Measurements from ENCODE around the gene LTK.

Gene LTK

DNA sequence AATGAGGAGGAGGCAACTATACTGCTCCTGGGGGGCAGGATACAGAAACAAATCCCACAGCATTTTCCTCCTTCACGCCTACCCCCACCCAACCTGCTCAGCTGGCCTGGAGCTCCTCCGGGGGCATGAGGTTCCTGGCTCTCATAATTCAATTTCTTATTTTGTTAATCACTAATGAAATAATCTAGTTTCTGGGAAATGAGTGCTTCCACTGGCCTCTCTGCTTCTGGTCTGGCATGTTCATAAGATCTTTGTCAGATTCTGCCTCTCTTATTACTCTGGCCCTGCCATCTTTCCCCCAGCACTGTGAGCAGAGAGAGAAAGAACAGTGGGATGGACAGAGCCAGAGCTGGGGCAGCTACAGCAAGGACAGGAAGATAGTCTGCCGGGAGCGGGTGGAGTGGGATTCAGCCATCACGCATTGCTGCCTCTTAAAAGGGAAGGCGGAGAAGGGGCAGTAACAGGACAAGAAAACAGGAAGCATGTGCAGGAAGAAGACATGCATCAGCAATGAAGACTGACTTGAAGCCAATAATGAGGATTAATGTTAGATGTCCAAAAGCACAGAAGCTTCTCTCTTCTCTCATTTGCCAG is 16.8 kb upstream of the LTK start:
- DNase-seq (ENCODE audit: low read depth) = no peak

DNA sequence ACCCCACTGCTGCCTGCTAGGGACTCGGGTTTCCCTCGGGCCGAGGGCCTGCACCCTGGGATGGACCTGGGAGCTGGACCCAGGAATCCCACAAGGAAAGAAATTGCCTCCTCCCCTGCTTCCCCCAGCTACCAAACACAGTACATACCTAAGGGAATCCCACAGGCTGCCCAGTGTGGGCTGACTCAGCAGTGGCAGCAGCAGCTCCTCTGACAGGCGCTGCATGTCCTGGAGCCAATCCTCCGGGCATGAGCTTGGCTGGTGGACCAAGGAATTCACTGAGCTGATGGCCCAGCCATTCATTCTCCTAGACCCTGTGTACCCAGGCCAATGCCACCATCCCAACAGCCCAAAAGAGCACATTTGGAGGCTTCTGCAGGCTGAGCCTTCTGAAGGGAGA is 9.5 kb upstream of the LTK start:
- no peak for DNase-seq (ENCODE audit: low read depth)

DNA sequence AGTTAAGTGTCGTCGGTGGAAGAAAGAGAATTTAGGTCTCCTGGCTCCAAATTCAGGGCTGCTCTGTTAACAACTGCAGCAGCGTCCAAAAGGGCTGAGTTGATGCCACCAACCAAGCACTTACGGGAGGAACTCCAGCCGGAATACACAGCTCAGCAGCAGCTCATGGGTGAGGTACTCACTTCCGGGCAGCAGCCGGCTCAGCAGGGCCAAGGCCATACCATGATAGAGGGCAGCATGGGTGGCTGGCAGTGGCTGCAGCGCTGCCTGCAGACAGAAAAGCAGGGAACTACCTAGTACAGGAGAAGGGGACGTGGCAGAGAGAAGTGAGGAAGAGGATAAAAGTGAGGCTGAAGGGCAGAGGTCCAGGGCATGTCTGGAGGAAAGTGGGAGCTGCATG is 8.0 kb upstream of the LTK start:
- no peak for DNase-seq (ENCODE audit: low read depth)

GRCh38 chr15:41520636-41521035 is 7.0 kb upstream of the LTK start:
- DNase-seq (ENCODE audit: low read depth) = no peak

DNA sequence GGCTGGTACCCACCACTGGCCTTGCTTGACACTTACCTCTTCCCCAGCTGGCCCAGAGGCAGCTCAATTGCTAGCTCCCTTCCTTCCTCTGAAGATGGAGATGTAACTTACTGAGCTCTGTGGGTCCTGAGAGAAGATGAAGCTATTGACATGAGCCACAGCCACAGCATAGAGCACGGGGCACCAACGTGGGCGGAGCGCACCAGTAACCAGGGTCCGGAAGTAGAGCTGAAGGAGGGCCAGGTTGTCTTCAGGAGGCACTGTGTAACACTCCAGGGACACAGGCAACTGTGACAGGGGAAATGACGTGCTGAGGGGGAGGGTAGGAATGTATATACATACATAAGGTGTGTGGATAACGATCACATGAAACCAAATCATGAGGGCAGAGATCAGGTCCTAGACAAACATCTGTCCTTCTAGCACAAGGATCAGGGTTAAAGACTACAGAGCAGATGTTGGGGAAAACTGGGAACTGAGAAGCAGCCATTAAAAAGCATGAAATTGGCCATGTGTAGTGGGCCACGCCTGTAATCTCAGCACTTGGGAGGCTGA is 4.3 kb upstream of the LTK start:
- no peak for DNase-seq (ENCODE audit: low read depth)

DNA sequence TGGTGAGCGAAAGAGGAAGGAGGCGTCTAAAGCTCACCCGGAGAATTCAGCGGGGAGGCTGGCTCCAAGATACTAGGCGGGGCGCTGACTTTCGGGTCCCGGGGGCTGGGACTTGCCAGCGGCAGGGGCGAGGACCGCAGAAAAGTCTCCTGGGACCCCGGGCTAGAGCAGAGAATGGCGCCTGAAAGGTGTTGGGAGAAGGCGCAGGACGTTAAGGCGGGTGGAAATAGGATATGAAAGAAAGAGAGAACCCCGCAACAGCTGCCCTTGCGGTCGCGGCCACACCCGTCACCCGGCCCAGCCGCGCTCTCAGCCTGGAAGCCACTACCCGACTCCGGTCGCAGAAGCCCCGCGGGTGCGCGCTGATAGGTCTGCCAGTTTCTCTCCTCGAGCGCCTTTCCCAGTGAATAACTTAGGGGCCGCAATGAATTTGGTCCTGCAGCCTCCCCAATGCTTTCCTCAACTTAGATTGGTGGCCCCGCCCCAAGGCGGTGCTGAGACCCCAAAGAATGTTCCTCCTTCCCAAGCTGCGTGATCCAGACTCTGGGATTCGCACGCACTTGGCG is 604 bp downstream of the LTK start:
- DNase-seq (ENCODE audit: low read depth) = no peak

GRCh38 chr15:41512512-41512939 is 1.1 kb downstream of the LTK start:
- DNase-seq (ENCODE audit: low read depth) = no peak

DNA sequence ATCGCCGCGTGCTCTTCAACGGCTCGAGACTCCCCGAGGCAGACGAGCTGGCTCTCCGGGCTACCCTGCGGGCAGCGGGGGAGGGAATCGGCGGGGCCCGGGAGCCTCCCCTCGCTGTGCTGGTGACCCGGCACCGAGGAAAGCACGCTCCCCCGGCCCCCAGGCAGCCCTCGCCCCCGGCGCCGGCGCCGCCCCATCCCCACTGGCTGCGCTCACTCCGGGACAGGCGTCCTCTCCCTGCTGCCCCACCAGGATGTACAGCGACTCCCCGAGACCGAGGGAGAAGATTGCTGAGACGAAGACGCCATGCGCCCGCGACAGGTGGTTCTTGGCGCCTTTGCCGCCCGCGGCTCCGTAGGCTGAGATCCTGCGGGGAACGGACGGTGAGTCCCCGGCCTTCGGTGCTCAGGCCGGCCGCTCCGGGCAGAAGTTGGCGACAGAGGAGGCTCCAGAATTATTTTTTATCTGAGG is 1.7 kb downstream of the LTK start:
- DNase-seq (ENCODE audit: low read depth) = no peak

DNA sequence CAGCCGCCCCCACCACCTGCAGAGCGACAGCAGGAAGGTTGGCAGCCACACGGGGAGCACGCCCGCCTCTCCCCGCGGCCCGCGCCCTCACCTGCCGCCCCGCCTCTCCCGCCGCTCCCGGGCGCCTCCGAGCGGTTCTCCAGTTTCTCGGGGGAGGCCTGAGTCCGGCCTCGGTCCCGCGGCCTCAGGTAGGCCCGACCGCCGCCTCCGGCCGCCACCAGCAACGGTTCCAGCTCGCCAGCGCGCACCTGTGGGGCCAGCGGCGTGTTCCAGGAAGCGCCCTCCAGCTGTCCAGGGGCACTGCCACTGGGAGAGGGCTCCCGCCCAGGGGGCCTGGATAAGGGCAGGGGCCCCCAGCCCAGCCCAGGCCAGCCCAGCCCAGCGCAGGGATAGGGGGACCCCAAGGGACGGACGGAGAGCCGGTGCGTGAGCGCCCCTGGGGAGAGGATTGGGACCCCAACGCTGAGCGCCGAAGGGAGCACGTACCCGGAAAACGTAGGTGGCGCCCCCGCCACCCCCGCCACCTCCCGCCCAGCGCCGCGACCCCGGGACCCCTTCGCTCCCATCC is 2.2 kb downstream of the LTK start:
- no peak for DNase-seq (ENCODE audit: low read depth)

GRCh38 chr15:41510728-41511127 is 2.9 kb downstream of the LTK start:
- no peak for DNase-seq (ENCODE audit: low read depth)

- no peak for DNase-seq (ENCODE audit: low read depth)
Observed at GRCh38 chr15:41507820-41508290, 5.8 kb downstream of the LTK start.

- no peak for DNase-seq (ENCODE audit: low read depth)
Observed at GRCh38 chr15:41506796-41507341, 6.8 kb downstream of the LTK start.

DNA sequence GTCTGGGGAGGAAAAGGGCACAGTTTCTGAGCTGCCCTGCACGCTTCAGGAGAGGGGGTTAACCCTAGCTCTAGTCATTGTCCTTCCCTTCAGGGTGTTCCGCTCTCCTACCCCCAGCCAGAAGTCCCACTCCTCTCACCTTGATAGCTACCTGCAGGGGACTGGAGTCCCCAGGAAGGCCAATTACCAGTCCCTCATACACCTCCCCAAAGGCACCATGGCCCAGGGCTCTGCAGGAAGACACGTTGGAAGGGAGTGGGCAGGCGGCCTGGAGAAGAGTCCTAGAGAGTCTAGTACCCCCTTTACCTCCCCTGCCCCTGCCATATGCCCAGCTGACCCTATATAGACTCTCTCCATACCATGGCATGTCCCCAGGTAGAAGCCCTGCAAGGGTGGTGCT is 7.9 kb downstream of the LTK start:
- DNase-seq (ENCODE audit: low read depth) = no peak

DNA sequence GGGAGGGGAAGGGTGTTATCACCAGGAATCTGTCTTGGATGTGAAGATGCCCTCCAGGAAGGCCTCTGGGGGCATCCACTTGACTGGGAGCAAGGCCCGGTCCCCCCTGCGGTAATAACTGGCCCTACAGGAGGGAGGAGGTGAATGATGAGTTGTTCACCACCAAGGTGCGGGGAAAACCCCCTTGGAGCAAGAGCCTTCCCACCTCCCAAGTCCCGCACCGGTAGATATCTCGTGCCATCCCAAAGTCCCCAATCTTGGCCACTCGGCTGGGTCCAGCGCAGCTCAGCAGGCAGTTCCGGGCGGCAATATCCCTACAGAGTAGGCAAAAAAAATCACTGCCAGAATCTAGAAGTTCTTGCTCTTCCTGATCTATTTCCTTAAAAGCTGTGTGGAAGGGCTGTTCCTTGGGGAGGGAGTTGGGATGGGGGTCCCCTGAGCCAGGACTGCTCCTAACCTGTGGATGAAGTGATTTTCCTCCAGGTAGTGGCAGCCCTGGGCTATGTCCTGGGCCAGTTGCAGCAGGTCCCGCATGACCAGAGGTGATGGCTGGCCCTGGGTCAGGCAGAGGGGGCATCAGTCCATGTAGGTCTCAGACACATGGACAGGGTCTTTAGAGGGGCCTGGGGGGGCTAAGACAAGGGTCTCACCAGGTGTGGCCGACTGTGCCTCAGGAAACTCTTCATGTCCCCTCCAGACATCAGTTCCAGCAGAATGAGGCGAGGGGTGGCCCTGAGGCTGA is 8.7 kb downstream of the LTK start:
- DNase-seq (ENCODE audit: low read depth) = no peak

DNA sequence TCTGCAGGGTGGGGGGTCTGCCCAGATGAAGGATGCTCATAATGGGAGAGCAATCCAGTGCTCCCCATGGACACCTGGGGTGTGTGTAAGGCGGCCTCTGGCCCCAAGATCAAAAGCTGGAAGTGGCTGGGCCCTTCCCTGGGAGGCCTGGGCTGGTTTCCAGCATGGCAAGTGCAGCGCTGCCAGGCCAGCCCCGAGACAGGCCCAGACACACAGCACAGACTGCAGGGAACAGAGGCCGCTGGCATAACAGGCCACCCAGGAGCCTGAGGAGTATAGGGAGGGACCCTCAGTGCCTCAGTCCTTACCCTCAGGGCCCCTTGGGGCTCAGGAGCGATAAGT is 10.0 kb downstream of the LTK start:
- DNase-seq (ENCODE audit: low read depth) = no peak

DNA sequence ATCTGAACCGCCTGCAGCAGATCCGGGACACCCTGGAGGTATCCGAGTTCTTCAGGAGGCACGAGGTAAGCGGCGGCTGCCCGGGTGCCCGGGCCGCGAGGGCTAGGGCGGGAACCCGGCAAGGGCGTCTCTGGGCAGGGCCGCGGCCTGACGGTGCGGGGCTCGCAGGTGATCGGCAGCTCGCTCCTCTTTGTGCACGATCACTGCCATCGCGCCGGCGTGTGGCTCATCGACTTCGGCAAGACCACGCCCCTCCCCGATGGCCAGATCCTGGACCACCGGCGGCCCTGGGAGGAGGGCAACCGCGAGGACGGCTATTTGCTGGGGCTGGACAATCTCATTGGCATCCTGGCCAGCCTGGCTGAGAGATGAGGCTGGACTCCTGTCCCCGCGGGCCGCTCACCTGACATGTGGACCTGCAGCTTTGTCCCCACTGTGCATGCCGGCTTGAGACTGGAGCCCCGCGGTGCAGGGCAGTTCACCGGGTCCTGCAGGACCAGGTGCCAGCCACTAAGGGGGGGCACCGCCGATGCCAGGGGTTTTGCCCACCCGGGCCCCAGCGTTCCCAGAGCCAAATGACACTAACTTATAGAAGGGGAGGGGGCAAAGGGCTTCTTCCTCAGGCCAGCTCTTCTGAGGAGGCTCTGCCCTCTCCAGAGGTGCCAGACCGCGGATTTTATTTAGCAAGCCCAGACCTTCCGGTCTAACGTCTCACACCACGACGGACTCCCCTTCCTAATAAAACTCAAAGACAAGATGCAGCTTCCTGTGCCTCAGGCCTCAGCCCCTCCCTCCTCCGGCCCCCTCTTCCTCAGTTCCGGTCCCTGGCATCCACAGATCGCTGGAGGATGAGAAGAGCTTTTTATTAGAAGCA is 10.6 kb downstream of the LTK start:
- DNase-seq (ENCODE audit: low read depth) = no peak

GRCh38 chr15:41501931-41502794 is 11.5 kb downstream of the LTK start:
- no peak for DNase-seq (ENCODE audit: low read depth)

DNA sequence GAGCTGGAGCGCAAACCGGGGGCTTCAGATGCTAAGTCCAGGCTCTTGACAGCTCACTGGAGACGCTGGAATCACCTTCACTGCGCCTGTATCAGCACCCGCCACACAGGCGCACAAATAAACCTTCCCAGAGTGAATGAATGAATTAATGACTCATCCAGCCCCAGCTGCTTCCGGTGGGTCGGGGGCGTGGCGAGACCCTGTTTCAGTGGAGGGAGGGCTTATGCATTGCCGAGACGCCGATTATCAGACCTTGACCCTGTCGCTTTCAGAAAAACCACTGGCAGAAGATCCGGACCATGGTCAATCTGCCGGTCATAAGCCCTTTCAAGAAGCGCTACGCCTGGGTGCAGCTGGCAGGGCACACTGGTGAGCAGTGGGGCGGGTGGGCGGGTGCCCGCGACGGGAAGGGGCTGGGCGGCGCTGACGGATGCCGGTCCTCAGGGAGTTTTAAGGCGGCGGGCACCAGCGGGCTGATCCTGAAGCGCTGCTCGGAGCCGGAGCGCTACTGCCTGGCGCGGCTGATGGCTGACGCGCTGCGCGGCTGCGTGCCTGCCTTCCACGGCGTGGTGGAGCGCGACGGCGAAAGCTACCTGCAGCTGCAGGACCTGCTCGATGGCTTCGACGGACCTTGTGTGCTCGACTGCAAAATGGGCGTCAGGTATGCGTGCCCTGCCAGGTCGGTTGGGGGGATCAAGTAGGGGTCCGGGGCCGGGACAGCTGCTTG is 12.3 kb downstream of the LTK start:
- no peak for DNase-seq (ENCODE audit: low read depth)

GRCh38 chr15:41499109-41499851 is 14.3 kb downstream of the LTK start:
- no peak for DNase-seq (ENCODE audit: low read depth)

Data from HS-5 (cell line).